ENCODE data around the gene TLK1.

The TLK1 gene

DNA sequence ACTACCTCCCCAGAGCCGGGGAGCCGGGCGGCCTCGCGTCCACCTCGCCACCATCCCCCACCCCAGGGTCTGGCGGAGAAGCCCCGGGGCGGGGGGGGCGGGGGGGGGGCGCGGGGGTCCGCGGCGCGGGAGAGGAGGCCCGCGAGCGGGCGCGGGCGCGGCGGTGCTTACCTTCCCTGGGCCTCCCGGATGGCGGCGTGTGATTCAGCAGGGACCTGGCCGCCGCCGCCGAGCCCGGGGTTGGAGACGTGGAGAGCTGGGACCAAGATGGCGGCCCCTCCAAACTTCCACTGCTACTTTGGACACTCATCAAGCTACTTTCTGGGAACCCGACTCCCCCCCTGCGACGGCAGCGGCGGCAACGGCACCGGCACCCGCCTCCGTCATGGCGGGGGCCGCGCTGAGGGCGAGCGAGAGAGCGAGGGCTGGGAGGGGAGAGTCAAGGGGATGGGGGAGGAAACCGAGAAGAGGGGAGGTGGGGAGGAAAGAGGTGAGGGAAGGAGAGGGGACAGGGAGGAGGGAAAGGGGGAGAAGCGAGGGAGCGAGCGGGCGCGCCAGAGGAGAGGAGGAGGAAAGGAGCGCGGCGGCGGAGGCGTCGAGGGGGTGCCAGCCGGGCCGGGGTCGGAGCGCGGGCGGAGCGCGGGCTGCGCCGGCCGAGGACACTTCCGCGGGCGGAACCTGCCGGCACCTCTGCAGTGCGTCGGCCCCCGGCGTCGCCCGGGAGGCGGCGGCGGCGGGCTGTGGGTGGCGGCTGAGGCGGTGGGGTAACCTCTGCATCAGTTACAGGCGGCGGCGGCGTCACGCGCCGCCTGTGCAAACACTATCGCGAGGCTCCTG, at the start of gene TLK1:
Gene TLK1, minus strand, starts transcription at position 775 of the 837 bp plus-strand sequence. Its CDS starts 465 bp downstream, at position 310.
- peak in 1 of 2 experiments; percentile 29 for DNase-seq (ENCODE audit: low read depth in 2 of 2)

DNA sequence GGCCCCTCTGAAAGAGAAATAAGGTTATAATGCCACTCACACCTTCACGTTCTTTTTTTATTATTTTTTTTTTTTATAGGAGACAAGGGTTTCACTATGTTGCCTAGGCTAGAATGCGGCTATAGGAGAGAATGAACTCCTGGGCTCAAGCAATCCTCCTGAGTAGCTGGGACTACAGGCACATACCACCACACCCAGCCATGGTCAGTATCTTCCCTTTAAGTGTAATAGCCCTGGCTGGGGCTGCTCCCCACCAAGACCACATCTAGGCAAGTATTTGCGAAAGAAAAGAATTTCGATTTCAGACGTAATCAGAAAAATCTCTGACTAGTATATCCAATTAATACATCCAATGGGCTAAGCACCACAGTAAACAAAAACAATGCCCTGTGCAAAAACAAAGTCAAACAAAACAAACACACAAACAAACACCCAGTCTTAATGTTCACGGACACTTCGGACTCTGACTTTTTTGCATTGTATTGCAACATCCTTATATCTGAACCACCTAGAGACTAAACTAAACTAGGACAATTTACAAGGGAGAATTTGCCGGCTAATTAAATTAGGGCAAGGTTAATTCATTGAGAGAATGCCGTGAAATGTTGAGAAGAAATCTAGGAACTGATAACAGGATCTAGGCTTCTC, 49.6 kb upstream of the TLK1 start:
- DNase-seq (ENCODE audit: low read depth in 2 of 2) = no peak

- DNase-seq (ENCODE audit: low read depth in 2 of 2) = no peak
Measured at GRCh38 chr2:171208657-171209056, 48.0 kb upstream of the TLK1 start.

DNA sequence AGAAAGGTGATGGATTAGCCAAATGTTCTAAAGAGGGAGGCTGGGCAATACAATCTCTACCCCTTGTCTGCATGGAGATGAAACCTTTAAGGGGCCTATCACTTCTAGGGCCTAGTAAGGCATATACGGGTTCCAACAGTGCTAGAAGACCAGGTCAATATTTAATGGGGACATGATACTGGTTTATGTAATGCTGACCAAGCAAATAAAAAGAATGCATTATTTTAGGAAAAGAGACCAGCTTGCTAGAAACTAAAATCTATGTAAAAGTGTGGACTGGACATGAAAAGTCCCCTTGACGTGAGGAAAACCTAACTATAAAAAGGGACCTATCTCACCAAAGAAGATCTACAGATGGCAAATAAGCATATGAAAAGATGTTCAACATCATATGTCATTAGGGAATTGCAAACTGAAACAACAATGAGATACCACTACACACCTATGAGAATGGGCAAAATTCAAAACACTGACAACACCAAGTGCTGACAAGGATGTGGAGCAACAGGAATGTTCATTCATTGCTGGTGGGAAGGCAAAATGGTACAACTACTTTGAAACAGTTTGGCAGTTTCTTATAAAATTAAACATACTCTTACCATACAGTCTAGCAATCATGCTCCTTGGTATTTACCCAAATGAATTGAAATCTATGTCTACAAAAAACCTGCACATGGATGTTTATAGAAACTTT, 45.9 kb upstream of the TLK1 start:
- DNase-seq (ENCODE audit: low read depth in 2 of 2) = no peak

- no peak for DNase-seq (ENCODE audit: low read depth in 2 of 2)
Measured at GRCh38 chr2:171205551-171205950, 44.9 kb upstream of the TLK1 start.

DNA sequence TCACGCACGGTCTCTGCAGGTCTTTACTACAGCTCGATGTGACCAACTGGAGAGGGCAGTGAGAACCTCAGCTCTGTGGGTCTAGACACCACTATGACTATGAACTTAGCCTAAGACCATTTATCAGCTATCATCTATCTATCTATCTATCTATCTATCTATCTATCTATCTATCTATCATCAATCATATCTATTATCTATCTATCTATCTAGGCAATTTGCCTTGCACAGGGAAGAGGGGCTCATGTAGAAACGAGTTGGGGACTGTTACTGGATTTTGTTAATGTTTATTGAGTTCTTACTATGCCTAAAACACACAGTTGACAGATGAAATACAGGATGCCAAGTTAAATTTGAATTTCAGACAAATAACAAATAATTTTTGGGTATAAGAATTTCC, 41.1 kb upstream of the TLK1 start:
- no peak for DNase-seq (ENCODE audit: low read depth in 2 of 2)

GRCh38 chr2:171201271-171201670, 40.6 kb upstream of the TLK1 start:
- no peak for DNase-seq (ENCODE audit: low read depth in 2 of 2)

- DNase-seq (ENCODE audit: low read depth in 2 of 2) = no peak
Measured at GRCh38 chr2:171200469-171200868, 39.8 kb upstream of the TLK1 start.

DNA sequence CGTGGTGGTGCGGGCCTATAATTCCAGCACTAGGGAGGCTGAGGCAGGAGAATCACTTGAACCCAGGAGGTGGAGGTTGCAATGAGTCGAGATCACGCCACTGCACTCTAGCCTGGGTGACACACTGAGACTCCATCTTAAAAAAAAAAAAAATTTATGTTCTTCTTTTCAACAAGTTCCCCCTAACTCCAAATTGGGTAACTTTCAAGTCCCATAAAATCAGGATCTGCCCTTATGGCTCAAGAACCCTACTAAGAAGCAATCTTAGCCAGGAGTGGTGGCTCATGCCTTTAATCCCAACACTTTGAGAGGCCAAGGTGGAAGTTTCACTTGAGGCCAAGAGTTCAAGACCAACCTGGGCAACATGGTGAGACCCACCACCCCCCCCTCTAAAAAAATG, 30.3 kb upstream of the TLK1 start:
- DNase-seq (ENCODE audit: low read depth in 2 of 2) = no peak

DNA sequence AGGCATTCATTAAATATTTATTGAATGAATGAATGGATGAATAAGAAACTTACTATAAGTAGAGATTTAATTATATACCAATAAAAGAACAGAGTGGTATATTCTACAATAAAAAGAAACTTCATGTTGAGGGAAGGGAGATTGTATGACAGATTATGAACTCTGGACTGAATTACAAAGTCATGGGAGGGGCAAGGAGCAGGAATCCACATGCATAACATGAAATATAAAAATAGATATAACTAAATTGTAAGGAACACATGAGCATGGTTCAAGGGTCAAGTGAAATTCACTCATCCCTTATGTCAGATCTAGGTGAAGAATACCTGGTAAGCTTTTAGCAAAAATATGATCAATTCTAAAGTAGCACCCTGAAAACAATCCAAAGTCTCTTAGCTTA, 27.1 kb upstream of the TLK1 start:
- no peak for DNase-seq (ENCODE audit: low read depth in 2 of 2)

- DNase-seq (ENCODE audit: low read depth in 2 of 2) = no peak
Measured at GRCh38 chr2:171187177-171187576, 26.5 kb upstream of the TLK1 start.

- DNase-seq (ENCODE audit: low read depth in 2 of 2) = peak; percentile 27 to 32
Measured at GRCh38 chr2:171185941-171186340, 25.2 kb upstream of the TLK1 start.

DNA sequence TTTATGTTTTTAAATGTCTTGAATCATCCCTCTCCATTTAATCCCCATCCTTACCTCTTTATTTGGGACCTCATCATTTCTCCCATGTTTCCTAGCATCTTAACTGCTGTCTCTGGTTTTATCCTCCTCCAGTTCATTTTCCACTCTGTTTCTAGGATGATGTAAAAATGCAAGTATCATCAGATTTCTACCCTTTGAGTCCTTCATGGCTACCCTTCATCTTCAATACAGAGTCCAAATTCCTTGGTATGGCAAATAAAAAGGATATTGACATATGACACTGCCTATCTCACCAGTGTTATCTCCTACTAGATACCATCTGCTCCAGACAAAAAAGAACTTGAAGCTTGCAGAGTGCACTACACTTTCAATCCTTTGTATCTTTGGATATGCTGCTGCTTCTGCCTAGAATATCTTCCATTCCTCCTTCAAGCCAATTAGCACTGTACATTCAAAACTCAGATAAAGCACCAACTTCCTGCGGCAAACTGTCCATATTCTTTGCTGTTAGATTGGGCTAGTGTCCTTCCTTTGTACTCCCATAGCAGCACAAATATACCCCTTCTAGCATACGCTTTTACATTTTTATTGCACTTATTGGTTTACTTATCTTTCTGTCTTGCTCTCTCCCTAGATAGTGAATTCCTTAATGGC, 24.6 kb upstream of the TLK1 start:
- no peak for DNase-seq (ENCODE audit: low read depth in 2 of 2)

DNA sequence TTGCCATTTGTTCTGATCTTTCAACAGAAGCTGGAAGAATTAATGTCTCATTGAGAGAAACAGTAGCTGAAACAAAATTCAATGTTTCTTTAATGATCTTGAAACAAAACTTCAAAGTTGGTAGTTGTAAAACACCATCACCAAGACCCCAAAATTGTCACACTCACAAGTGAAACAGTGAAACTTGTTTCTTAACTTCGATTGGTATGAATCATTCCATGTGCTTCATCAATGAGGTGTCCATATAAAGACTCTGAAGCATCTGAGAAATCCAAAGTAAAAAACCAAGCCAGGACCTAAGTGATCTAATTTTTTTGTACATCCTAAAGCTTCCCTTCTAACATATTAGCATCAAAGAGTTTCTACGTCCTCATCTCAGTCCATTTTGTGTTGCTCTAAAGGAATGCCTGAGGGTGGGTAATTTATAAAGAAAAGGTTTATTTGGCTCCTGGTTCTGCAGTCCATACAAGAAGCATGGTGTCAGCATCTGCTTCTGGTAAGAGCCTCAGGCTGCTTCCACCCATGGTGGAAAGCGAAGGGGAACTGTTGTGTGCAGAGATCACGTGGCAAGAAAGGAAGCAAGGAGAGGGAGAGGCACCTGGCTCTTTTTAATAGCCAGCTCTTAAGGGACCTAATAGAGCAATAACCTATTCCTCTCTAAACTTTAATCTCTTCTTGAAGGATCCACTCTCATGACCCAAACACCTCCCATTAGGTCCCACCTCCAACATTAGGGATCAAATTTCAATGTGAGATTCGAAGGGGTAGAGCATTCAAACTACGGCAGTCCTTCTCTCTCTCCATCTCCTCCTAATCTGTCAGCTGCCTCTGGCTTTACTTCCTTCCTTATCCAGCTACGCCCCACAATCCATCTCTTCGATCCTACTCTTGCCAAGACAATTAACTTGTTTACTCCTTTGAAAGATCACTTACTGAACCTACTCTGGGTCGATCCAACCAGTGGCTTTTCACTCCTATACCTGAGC, 20.7 kb upstream of the TLK1 start:
- no peak for DNase-seq (ENCODE audit: low read depth in 2 of 2)

DNA sequence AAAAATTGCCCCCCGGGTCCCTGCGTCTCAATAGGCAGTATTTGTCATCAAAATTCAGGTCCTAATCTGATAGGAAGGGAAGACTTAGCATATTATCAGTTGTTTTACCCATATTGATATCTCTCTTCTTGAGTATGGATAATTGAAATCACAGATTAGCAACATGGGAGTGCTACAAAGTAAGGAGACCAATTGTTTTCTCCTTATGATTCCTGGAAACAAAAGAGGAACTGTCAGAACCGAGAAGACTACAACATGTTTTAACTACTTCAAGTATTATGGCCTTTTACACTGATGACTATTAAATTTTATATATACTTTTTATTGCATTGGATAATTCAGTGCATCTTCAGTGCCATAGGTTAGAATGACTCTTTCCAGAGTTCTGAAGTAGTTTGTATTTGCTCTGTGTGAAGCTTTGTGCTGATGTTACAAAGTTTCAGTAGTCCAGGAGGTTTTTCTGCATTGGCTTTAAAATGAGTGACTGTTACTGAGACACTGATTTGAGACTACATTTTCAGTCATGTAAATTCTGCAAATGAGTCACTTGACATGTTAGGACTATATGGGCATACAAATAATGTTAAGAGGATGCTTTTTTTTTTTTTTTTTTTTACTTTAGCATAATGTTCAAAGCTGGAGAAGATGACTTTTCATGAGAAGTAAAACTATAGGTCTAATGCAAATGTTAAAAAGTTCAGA, 19.7 kb upstream of the TLK1 start:
- no peak for DNase-seq (ENCODE audit: low read depth in 2 of 2)

DNA sequence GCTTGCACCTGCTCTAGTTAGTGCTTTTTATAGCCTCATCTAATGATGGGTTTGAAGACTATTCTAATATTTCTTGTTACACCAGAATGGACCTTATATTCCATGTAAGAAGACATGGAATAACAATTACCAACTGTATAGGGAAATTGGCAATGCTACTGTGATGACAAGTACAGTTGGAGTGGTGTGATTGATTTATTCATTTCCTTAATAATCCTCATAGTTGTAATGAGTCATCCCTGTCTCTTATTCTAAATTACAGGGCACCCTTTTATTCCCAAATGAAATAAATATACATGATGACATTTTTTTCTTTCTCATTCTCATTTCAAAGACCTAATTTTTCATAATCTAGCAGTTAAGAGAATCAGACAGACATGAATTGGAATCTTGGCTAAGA, 18.3 kb upstream of the TLK1 start:
- DNase-seq (ENCODE audit: low read depth in 2 of 2) = no peak

GRCh38 chr2:171176516-171176915, 15.8 kb upstream of the TLK1 start:
- no peak for DNase-seq (ENCODE audit: low read depth in 2 of 2)

- DNase-seq (ENCODE audit: low read depth in 2 of 2) = no peak
Measured at GRCh38 chr2:171174075-171174474, 13.4 kb upstream of the TLK1 start.

- DNase-seq (ENCODE audit: low read depth in 2 of 2) = no peak
Measured at GRCh38 chr2:171173087-171173486, 12.4 kb upstream of the TLK1 start.

DNA sequence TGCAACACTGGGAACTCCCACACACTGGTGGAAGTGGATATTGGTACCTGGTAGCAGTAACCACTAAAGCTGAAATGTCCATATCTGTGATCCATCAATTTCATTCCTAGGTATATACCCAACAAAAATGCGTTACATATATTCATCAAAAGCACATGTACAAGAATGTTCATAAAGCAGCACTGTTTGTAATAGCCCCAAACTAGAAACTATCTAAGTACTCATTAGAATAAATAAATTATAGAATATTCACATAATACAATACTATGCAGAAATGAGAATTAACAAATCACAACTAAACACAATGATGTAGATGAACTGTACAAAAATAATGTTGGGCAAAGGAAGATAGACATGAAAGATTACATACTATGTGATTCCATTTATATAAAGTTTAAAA, 11.1 kb upstream of the TLK1 start:
- no peak for DNase-seq (ENCODE audit: low read depth in 2 of 2)
